Measurements from ENCODE around the gene HIVEP3. TPM values are rescaled to one million over a fixed set of nuclear protein-coding genes. Genes with fewer than 3 reads are reported as not detected.
A peak's percentile ranks its signal among the peaks of the same experiment; 100 is the strongest.

Gene HIVEP3
- total RNA-seq, 1 donor from 2014 or later = 0.85 TPM

- DNase-seq = no peak
Measured at GRCh38 chr1:41811051-41811795, 107.5 kb downstream of the HIVEP3 start.

GRCh38 chr1:41810446-41810845, 108.3 kb downstream of the HIVEP3 start:
- DNase-seq = peak; percentile 62

GRCh38 chr1:41809692-41810091, 109.0 kb downstream of the HIVEP3 start:
- no peak for DNase-seq

GRCh38 chr1:41807390-41807789, 111.3 kb downstream of the HIVEP3 start:
- DNase-seq = no peak

GRCh38 chr1:41806472-41807155, 112.1 kb downstream of the HIVEP3 start:
- no peak for DNase-seq

- no peak for DNase-seq
Measured at GRCh38 chr1:41805771-41806471, 112.8 kb downstream of the HIVEP3 start.

GRCh38 chr1:41804176-41804575, 114.5 kb downstream of the HIVEP3 start:
- no peak for DNase-seq

- no peak for DNase-seq
Measured at GRCh38 chr1:41803656-41804055, 115.1 kb downstream of the HIVEP3 start.

- no peak for DNase-seq
Measured at GRCh38 chr1:41802532-41803501, 115.9 kb downstream of the HIVEP3 start.

- DNase-seq = no peak
Measured at GRCh38 chr1:41800311-41800829, 118.4 kb downstream of the HIVEP3 start.

- no peak for DNase-seq
Measured at GRCh38 chr1:41799723-41800122, 119.0 kb downstream of the HIVEP3 start.

- no peak for DNase-seq
Measured at GRCh38 chr1:41799205-41799604, 119.5 kb downstream of the HIVEP3 start.

GRCh38 chr1:41795205-41795762, 123.4 kb downstream of the HIVEP3 start:
- DNase-seq = peak; percentile 69

GRCh38 chr1:41794031-41794430, 124.7 kb downstream of the HIVEP3 start:
- no peak for DNase-seq

- no peak for DNase-seq
Measured at GRCh38 chr1:41792485-41792770, 126.3 kb downstream of the HIVEP3 start.

- no peak for DNase-seq
Measured at GRCh38 chr1:41791667-41792484, 126.8 kb downstream of the HIVEP3 start.

- DNase-seq = no peak
Measured at GRCh38 chr1:41790351-41790750, 128.4 kb downstream of the HIVEP3 start.

- no peak for DNase-seq
Measured at GRCh38 chr1:41789661-41790330, 128.9 kb downstream of the HIVEP3 start.

- DNase-seq = no peak
Measured at GRCh38 chr1:41788427-41788826, 130.3 kb downstream of the HIVEP3 start.

- DNase-seq = no peak
Measured at GRCh38 chr1:41784531-41785274, 134.0 kb downstream of the HIVEP3 start.

All from dermis blood vessel endothelial cell (primary cell).